ENCODE measurements around the gene CPEB4. TPM values are rescaled to one million over a fixed set of nuclear protein-coding genes. Genes with fewer than 3 reads are reported as not detected.
A peak's percentile ranks its signal among the peaks of the same experiment; 100 is the strongest.

Gene CPEB4
- total RNA-seq, 4 donors from 2014 or later: 43.3 to 60.6 (median 52.4) TPM

GRCh38 chr5:173890195-173890991 lies 2.2 kb downstream of the CPEB4 start:
- ATAC-seq: no peak
- no peak for TF ChIP-seq POLR2A (IDR thresholded peaks at IDR 0.05)
- no peak for TF ChIP-seq CTCF (IDR thresholded peaks at IDR 0.05)
- TF ChIP-seq POLR2AphosphoS5 (IDR thresholded peaks at IDR 0.05): peak; percentile 12
- TF ChIP-seq EP300 (IDR thresholded peaks at IDR 0.05): no peak

GRCh38 chr5:173891308-173892116 lies 3.4 kb downstream of the CPEB4 start:
- no peak for TF ChIP-seq CTCF (IDR thresholded peaks at IDR 0.05)
- WGBS, 2 donors (ENCODE audit: low coverage in 1 of 2): 30 to 33% methylated on average over 3 of the region's 3 CpGs
- Histone ChIP-seq H3K27me3 (no peaks in the 10 kb centered on the region), H3K27ac (peak overlapping the region; percentile 44 to 89 (median 71)), H3K9me3 (no peaks in the 10 kb centered on the region), H3K36me3 (no peaks in the 10 kb centered on the region), H3K4me1 (peaks cover 0 to 72% (median 8%) of the 10 kb centered on the region in 3 donors), H3K4me3 (peak overlapping the region; percentile 78 to 94)
- no peak for ATAC-seq

More at GRCh38 chr5:173890195-173890991, 2.2 kb downstream of the CPEB4 start:
- H3K27ac ChIP-seq: peak overlapping the region; percentile 54 to 89 (median 84)
- H3K36me3 ChIP-seq: no peaks in the 10 kb centered on the region
- no peaks in the 10 kb centered on the region for H3K9me3 ChIP-seq
- H3K4me1 ChIP-seq: peaks cover 0 to 63% (median 8%) of the 10 kb centered on the region in 3 donors
- WGBS, 2 donors (ENCODE audit: low coverage in 1 of 2): 17 to 40% methylated on average over 10 to 16 of the region's 19 CpGs
- H3K4me3 ChIP-seq: peak overlapping the region; percentile 78 to 94
- no peaks in the 10 kb centered on the region for H3K27me3 ChIP-seq

- ATAC-seq: no peak
- peaks cover 0 to 77% (median 8%) of the 10 kb centered on the region in 3 donors for H3K4me1 ChIP-seq
- WGBS, 2 donors (ENCODE audit: low coverage in 1 of 2): 55 to 76% methylated on average over 2 of the region's 2 CpGs
- peak overlapping the region in 1 of 4 donors; percentile 0 for H3K27ac ChIP-seq
- no peaks in the 10 kb centered on the region for H3K36me3 ChIP-seq
- no peaks in the 10 kb centered on the region for H3K27me3 ChIP-seq
- H3K4me3 ChIP-seq: peak overlapping the region in 1 of 2 donors; percentile 78
- TF ChIP-seq POLR2A (IDR thresholded peaks at IDR 0.05): no peak
- TF ChIP-seq CTCF (IDR thresholded peaks at IDR 0.05): no peak
- no peak for TF ChIP-seq EP300 (IDR thresholded peaks at IDR 0.05)
- no peak for TF ChIP-seq POLR2AphosphoS5 (IDR thresholded peaks at IDR 0.05)
- no peaks in the 10 kb centered on the region for H3K9me3 ChIP-seq
Observed at GRCh38 chr5:173893192-173893561, 5.0 kb downstream of the CPEB4 start.

- Histone ChIP-seq H3K27ac (no peak overlapping the region), H3K9me3 (no peaks in the 10 kb centered on the region), H3K36me3 (no peaks in the 10 kb centered on the region), H3K27me3 (no peaks in the 10 kb centered on the region), H3K4me3 (no peak overlapping the region), H3K4me1 (peaks cover 0 to 75% (median 8%) of the 10 kb centered on the region in 3 donors)
- TF ChIP-seq POLR2A (IDR thresholded peaks at IDR 0.05) (no peak), CTCF (IDR thresholded peaks at IDR 0.05) (no peak), EP300 (IDR thresholded peaks at IDR 0.05) (no peak), POLR2AphosphoS5 (IDR thresholded peaks at IDR 0.05) (no peak)
- no peak for ATAC-seq
- WGBS, 2 donors (ENCODE audit: low coverage in 1 of 2): 77 to 79% methylated on average over 5 of the region's 5 CpGs
Observed at GRCh38 chr5:173895401-173896165, 7.4 kb downstream of the CPEB4 start.

All from gastroesophageal sphincter (tissue), 4 donors.